Prostate gland (tissue), 2 donors: ENCODE measurements around the gene ACOT8.

Source experiments
- CTCF ChIP-seq, 4 experiments: fragments of 200-600 bp in 2 of 4; fragments of 450-650 bp in 2 of 4; sonication (generic) in 2 of 4; IDR thresholded peaks; 1 replicate in 3 of 4; 2 replicates in 1 of 4; pipeline ENCODE4 v1.5.1; 2016 to 2019; ENCODE audit warnings: antibody characterized with exemption in 4 of 4, mild to moderate bottlenecking in 2 of 4, moderate library complexity in 2 of 4
- POLR2A ChIP-seq: fragments of 450-650 bp; IDR thresholded peaks from one replicate; pipeline ENCODE4 v1.6.1; 2016; ENCODE audit warnings: antibody characterized with exemption, mild to moderate bottlenecking
- POLR2AphosphoS5 ChIP-seq: sonication (generic); formaldehyde crosslinking; IDR thresholded peaks from one replicate; pipeline ENCODE4 v1.6.1; 2017; ENCODE audit warnings: antibody characterized with exemption

- TF ChIP-seq POLR2A (no peak), CTCF (IDR thresholded peaks at IDR 0.05) (no peak), POLR2AphosphoS5 (no peak)
Observed at GRCh38 chr20:45814314-45814713, 42.9 kb downstream of the ACOT8 start.
